Measurements from ENCODE around the gene CEACAM8. TPM values are rescaled to one million over a fixed set of nuclear protein-coding genes. Genes with fewer than 3 reads are reported as not detected.
A peak's percentile ranks its signal among the peaks of the same experiment; 100 is the strongest.
"Not testable (repeated sequence)": the region's sequence is repeated elsewhere in the genome, so short reads cannot be mapped to it uniquely, and the experiment has no call there.

The CEACAM8 gene
- total RNA-seq, 1 experiment from 2014 or later = not detected

GRCh38 chr19:42544146-42544545, 50.6 kb downstream of the CEACAM8 start:
- DNase-seq (ENCODE audit: low spot score) = no peak

- DNase-seq (ENCODE audit: low spot score) = no peak
Measured at GRCh38 chr19:42542791-42543190, 51.9 kb downstream of the CEACAM8 start.

GRCh38 chr19:42540071-42540553, 54.6 kb downstream of the CEACAM8 start:
- DNase-seq (ENCODE audit: low spot score) = peak; percentile 36

- no peak for DNase-seq (ENCODE audit: low spot score)
Measured at GRCh38 chr19:42538841-42539709, 55.6 kb downstream of the CEACAM8 start.

- not testable (repeated sequence) for DNase-seq (ENCODE audit: low spot score)
Measured at GRCh38 chr19:42535276-42535675, 59.4 kb downstream of the CEACAM8 start.

- DNase-seq (ENCODE audit: low spot score) = no peak
Measured at GRCh38 chr19:42534391-42534790, 60.3 kb downstream of the CEACAM8 start.

GRCh38 chr19:42532891-42533290, 61.8 kb downstream of the CEACAM8 start:
- DNase-seq (ENCODE audit: low spot score) = no peak

GRCh38 chr19:42531313-42531712, 63.4 kb downstream of the CEACAM8 start:
- DNase-seq (ENCODE audit: low spot score) = no peak

Other genes starting within 250 kb of the CEACAM8 start
- gene CNFN, start 204.6 kb downstream of the CEACAM8 start, total RNA-seq (2014; rRNA removed; shearing (Covaris generic)) = 1.0 TPM in 1 of 2 replicates, not detected in the other
- 0.68 and 1.2 TPM in 2 replicates for gene LIPE, start 167.5 kb downstream of the CEACAM8 start, total RNA-seq (2014; rRNA removed; shearing (Covaris generic))
- gene CXCL17, start 152.0 kb downstream of the CEACAM8 start, total RNA-seq (2014; rRNA removed; shearing (Covaris generic)) = not detected in 2 replicates
- gene CEACAM1, start 66.4 kb downstream of the CEACAM8 start, total RNA-seq (2014; rRNA removed; shearing (Covaris generic)) = 0.35 TPM in 1 of 2 replicates, not detected in the other
- 0.04 TPM in 1 of 2 replicates, not detected in the other for gene PSG3, start 145.6 kb upstream of the CEACAM8 start, total RNA-seq (2014; rRNA removed; shearing (Covaris generic))
- not detected in 2 replicates for gene PSG8, start 170.8 kb upstream of the CEACAM8 start, total RNA-seq (2014; rRNA removed; shearing (Covaris generic))

Data from H4 (cell line).